ENCODE data around the gene MXD1.

MXD1 gene

GRCh38 chr2:69985688-69986087 lies 70.8 kb downstream of the MXD1 start:
- H3K27ac ChIP-seq, result no peak overlapping the region
- TF ChIP-seq, protein P1, sequence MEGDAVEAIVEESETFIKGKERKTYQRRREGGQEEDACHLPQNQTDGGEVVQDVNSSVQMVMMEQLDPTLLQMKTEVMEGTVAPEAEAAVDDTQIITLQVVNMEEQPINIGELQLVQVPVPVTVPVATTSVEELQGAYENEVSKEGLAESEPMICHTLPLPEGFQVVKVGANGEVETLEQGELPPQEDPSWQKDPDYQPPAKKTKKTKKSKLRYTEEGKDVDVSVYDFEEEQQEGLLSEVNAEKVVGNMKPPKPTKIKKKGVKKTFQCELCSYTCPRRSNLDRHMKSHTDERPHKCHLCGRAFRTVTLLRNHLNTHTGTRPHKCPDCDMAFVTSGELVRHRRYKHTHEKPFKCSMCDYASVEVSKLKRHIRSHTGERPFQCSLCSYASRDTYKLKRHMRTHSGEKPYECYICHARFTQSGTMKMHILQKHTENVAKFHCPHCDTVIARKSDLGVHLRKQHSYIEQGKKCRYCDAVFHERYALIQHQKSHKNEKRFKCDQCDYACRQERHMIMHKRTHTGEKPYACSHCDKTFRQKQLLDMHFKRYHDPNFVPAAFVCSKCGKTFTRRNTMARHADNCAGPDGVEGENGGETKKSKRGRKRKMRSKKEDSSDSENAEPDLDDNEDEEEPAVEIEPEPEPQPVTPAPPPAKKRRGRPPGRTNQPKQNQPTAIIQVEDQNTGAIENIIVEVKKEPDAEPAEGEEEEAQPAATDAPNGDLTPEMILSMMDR (IDR thresholded peaks at IDR 0.05; ENCODE audit: low read depth, low read length, missing control alignments), result no peak

DNA sequence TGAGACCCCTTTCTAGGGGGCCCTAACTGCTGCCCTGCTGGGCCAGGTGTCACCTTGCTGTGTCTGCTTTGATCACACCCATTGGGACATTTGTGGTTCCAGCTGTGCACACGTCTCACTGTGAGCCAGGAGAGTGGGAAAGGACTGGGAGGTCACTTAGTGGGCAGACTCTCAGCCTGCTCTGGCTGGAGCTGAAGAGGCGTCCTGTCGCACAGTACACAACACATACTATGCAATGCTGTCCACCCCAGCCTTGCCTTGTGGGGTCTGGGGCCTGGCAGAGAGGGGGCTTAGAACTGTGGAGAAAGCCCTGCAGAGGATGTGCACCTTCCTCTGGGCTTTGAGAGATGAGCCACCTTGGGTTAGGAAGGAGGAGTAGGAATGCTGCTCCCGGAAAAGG lies 71.8 kb downstream of the MXD1 start:
- H3K27ac ChIP-seq, result no peak overlapping the region
- in situ Hi-C loops (cut with HindIII; ENCODE audit: low pct_ligation_motif_present, low sequenced_read_pairs), result no loop called here
- TF ChIP-seq, protein P1 (IDR thresholded peaks at IDR 0.05; ENCODE audit: low read depth, low read length, missing control alignments), result no peak

More at GRCh38 chr2:69985688-69986087, 70.8 kb downstream of the MXD1 start:
- no peak overlapping the region for H3K4me3 ChIP-seq (ENCODE audit: low read depth, low read length)
- no peak for DNase-seq
- H3K27me3 ChIP-seq (replicated peaks), result no peaks in the 10 kb centered on the region
- no peaks in the 10 kb centered on the region for H3K36me3 ChIP-seq (replicated peaks)
- in situ Hi-C loops (cut with HindIII; ENCODE audit: low pct_ligation_motif_present, low sequenced_read_pairs), result no loop called here

DNA sequence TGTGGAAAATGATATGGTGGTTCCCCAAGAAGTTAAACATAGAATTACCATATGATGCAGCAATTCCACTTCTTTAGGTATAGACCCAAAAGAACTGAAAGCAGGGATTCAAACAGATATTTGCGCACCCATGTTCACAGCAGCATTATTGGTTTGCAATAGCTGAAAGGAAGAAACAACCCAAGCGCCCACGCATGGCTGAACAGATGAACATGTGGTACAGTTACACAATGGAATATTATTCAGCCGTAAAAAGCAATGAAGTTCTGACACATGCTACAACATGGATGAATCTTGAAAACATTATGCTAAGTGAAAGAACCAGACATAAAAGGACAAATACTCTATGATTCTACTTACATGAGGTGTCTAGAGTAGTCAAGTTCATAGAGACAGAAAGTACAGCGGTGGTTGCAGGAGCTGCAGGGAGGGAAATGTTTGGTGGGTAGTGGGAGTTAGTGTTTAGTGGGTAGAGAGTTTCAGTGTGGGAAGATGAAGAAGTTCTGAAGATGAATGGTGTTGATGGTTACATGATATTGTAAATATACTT lies 73.3 kb downstream of the MXD1 start:
- no peaks in the 10 kb centered on the region for H3K36me3 ChIP-seq (replicated peaks)
- no peaks in the 10 kb centered on the region for H3K27me3 ChIP-seq (replicated peaks)
- no peak for DNase-seq
- TF ChIP-seq, protein P1 (IDR thresholded peaks at IDR 0.05; ENCODE audit: low read depth, low read length, missing control alignments), result no peak
- in situ Hi-C loops (cut with HindIII; ENCODE audit: low pct_ligation_motif_present, low sequenced_read_pairs), result no loop called here
- H3K4me3 ChIP-seq (ENCODE audit: low read depth, low read length), result no peak overlapping the region
- H3K27ac ChIP-seq, result no peak overlapping the region

More for the DNA sequence above, 71.8 kb downstream of the MXD1 start:
- H3K27me3 ChIP-seq (replicated peaks), result no peaks in the 10 kb centered on the region
- H3K36me3 ChIP-seq (replicated peaks), result no peaks in the 10 kb centered on the region
- H3K4me3 ChIP-seq (ENCODE audit: low read depth, low read length), result no peak overlapping the region
- no peak for DNase-seq

DNA sequence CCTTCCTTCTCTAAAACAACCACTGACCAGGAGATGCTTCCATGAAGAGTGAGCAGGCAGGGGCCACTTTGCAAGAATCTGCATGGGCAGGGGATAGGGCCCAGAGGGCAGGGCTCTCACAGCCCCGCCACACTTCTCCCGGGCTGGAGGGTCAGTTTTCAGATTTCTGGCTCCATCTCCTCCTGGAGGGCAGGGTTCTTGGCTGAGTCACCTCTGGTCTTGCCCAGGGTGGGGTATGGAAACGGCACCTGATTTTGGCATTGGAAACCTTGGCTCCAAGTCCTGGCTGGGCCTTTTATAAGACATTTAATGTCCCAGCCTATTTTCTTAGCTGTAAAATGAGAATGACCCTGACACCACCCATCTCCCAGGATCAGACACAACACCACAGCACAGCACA lies 74.1 kb downstream of the MXD1 start:
- TF ChIP-seq, protein P1 (IDR thresholded peaks at IDR 0.05; ENCODE audit: low read depth, low read length, missing control alignments), result no peak
- no peak for DNase-seq
- no peak overlapping the region for H3K4me3 ChIP-seq (ENCODE audit: low read depth, low read length)
- no peak overlapping the region for H3K27ac ChIP-seq
- in situ Hi-C loops (cut with HindIII; ENCODE audit: low pct_ligation_motif_present, low sequenced_read_pairs), result no loop called here
- H3K27me3 ChIP-seq (replicated peaks), result no peaks in the 10 kb centered on the region
- no peaks in the 10 kb centered on the region for H3K36me3 ChIP-seq (replicated peaks)

DNA sequence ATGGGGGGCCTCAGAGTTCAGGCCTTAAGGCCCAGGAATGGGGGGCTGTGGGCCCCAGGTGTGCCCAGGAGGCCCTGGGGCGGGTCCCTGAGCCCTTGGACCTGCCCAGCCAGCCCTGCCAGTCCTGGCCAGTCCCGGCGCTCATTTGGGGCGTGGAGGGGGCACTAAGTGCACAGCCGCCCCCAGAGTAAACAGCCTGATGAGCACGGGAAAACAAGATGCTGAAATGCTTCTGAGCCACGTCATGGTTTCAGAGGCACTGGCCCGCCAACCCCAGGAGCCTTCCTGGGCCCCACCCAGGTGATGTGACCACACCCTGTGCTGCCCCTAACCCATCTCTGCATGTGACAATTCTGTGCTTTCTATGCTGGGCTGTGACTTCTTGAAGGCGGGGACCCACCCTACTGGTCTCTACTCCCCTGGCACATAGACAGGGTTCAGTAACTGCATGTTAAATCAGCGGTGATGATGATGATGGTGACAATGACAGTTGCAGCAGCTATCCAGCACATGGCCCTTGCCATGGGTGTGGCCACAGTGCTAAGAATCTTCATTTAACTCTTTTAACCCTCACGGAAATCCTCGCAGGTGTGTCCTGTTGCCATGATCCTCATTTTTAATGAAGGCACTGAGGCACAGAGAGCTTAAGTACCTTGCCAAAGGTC lies 74.7 kb downstream of the MXD1 start:
- Histone ChIP-seq H3K36me3 (replicated peaks) (no peaks in the 10 kb centered on the region), H3K27me3 (replicated peaks) (no peaks in the 10 kb centered on the region), H3K27ac (no peak overlapping the region), H3K4me3 (ENCODE audit: low read depth, low read length) (no peak overlapping the region)
- in situ Hi-C loops (cut with HindIII; ENCODE audit: low pct_ligation_motif_present, low sequenced_read_pairs), result no loop called here
- TF ChIP-seq, protein P1 (IDR thresholded peaks at IDR 0.05; ENCODE audit: low read depth, low read length, missing control alignments), result no peak
- no peak for DNase-seq

Measured in brain microvascular endothelial cell (primary cell).